Sigmoid colon (tissue), 4 donors: ENCODE measurements around the gene EMC9.

ENCODE experiments used
- CTCF ChIP-seq, 4 experiments: fragments of 450-650 bp in 3 of 4; fragments of 200-600 bp in 1 of 4; IDR thresholded peaks; one replicate each; pipeline ENCODE4 v1.5.1; 2016 to 2019; ENCODE audit warnings: antibody characterized with exemption in 4 of 4, mild to moderate bottlenecking in 3 of 4, moderate library complexity in 2 of 4
- EP300 ChIP-seq, 4 donors: sonication (generic); formaldehyde crosslinking; IDR thresholded peaks; one replicate each; pipeline ENCODE4 v1.6.1; 2017; ENCODE audit warnings: antibody characterized with exemption in 4 of 4
- POLR2A ChIP-seq, 2 donors: fragments of 450-650 bp; IDR thresholded peaks; one replicate each; pipeline ENCODE4 v1.6.1; 2016; ENCODE audit warnings: antibody characterized with exemption in 2 of 2, mild to moderate bottlenecking in 2 of 2, moderate library complexity in 2 of 2
- POLR2AphosphoS5 ChIP-seq, 4 donors: sonication (generic); formaldehyde crosslinking; IDR thresholded peaks; one replicate each; pipeline ENCODE4 v1.6.1; 2017; ENCODE audit warnings: antibody characterized with exemption in 4 of 4

DNA sequence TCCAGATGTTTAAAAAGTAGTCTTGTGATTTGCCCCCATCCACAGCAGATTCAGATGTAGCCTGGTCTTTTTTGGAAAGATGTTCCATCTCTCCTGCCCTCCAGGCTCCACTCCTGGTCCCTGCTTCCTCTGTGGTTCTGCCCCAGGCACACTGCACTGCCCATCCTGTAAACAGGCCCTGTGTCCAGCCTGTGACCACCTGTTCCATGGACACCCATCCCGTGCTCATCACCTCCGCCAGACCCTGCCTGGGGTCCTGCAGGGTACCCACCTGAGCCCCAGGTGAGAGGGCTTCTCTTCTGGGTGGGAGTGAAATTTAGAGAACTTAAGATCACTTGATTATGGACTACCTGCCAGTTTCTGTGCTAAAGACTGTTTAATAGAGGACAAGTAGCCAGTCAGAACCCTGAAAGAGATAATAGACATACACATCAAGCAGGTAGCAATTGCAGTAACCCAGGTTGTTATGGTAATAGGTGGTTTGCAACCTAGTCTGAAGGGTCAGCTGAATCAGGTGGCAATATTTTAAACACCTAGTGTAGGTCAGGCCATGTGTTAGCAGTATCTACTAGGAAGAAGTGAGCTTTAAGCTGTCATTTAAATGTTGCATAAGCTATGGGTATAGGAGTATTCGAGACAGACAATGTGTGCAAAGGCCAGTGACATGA, 8.0 kb upstream of the EMC9 start:
- no peak for TF ChIP-seq EP300 (IDR thresholded peaks at IDR 0.05)
- no peak for TF ChIP-seq CTCF (IDR thresholded peaks at IDR 0.05)
- no peak for TF ChIP-seq POLR2A (IDR thresholded peaks at IDR 0.05)
- TF ChIP-seq POLR2AphosphoS5 (IDR thresholded peaks at IDR 0.05): no peak
